Muscle of leg (tissue), 11 donors: ENCODE measurements around the gene TNFAIP3. TPM values are rescaled to one million over a fixed set of nuclear protein-coding genes. Genes with fewer than 3 reads are reported as not detected.
"Not testable (repeated sequence)": the region's sequence is repeated elsewhere in the genome, so short reads cannot be mapped to it uniquely, and the experiment has no call there.

Experiments
- DNase-seq: peaks from one replicate; pipeline ENCODE4 v3.0.0; 2013
- H3K27ac ChIP-seq: one replicate; pipeline ENCODE4 v1.5.1; 2013; ENCODE audit warnings: mild to moderate bottlenecking, low read length, control low read depth
- H3K27me3 ChIP-seq: one replicate; pipeline ENCODE4 v1.6.1; 2013; ENCODE audit warnings: low read length; ENCODE audit not compliant: control insufficient read depth, insufficient read depth
- H3K36me3 ChIP-seq: one replicate; pipeline ENCODE4 v1.6.1; 2013; ENCODE audit warnings: low read length; ENCODE audit not compliant: control insufficient read depth, insufficient read depth
- H3K4me1 ChIP-seq: one replicate; pipeline ENCODE4 v1.6.1; 2013; ENCODE audit warnings: low read length; ENCODE audit not compliant: control insufficient read depth, insufficient read depth
- H3K4me3 ChIP-seq: one replicate; pipeline ENCODE4 v1.5.1; 2013; ENCODE audit warnings: low read length, control low read depth
- H3K9me3 ChIP-seq: replicated peaks from 2 replicates; pipeline ENCODE4 v1.6.1; 2013; ENCODE audit warnings: low read depth, low read length; ENCODE audit not compliant: control insufficient read depth
- WGBS: methylation state at CpG from one replicate; pipeline ENCODE4 v1.1.5; 2013; ENCODE audit warnings: missing lambda C conversion rate; ENCODE audit not compliant: insufficient coverage; 5-methylcytosine and 5-hydroxymethylcytosine counted together
- polyA plus RNA-seq, 8 donors: library from polyadenylated mRNA; unstranded; fragments of 120-200 nt; gene quantifications; one replicate each; pipeline versions ENCODE4 v1.2.1 to v1.2.3, GENCODE V29; 2013; ENCODE audit warnings: inconsistent platforms in 1 of 8, low replicate concordance in 1 of 8; ENCODE audit not compliant: insufficient read length in 8 of 8, insufficient read depth in 1 of 8
- total RNA-seq: library from RNA; stranded (reverse); fragments of 120-200 nt; gene quantifications from one replicate; pipeline ENCODE4 v1.2.4, GENCODE V29; 2013

TNFAIP3 gene
- total and polyA plus RNA-seq, 9 donors: 6.6 to 14.7 (median 11.7) TPM

- no peaks in the 10 kb centered on the region for H3K9me3 ChIP-seq
- 40% methylated on average over 1 of the region's 7 CpGs for WGBS
- peaks cover 5% of the 10 kb centered on the region for H3K4me1 ChIP-seq
- no peak for DNase-seq
- peaks cover 38% of the 10 kb centered on the region for H3K36me3 ChIP-seq
- H3K27me3 ChIP-seq: no peaks in the 10 kb centered on the region
- H3K27ac ChIP-seq: no peak overlapping the region
- H3K4me3 ChIP-seq: no peak overlapping the region
Observed at GRCh38 chr6:137883400-137884148, 16.5 kb downstream of the TNFAIP3 start.

DNA sequence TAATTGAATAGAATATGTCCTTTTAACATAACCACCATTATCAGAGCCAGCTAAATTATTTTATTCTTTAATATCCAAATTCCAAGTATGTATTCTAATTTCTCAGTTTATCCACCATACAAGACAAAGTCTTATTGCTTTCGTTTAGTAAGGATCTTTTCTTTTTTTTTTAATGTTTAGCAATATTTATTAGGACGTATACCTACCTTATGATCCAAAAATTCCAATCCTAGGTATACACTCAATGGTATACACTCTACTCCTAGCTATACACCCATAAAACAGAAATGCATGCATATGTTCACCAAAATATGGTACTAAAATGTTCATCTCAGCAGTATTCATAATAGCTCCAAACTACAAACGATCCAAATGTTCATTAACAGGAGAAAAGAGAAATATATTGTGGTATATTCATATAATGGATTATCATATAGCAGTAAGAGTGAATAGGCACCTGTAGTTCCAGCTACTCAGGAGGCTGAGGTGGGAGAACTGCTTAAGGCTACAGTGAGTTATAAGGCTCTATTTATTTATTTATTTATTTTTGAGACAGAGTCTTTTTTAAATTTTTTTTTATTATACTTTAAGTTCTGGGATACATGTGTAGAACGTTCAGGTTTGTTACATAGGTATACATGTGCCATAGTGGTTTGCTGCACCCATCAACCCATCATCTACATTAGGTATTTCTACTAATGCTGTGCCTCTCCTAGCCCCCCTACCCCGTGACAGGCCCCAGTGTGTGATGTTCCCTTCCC, 17.3 kb downstream of the TNFAIP3 start:
- H3K27me3 ChIP-seq: no peaks in the 10 kb centered on the region
- DNase-seq: no peak
- WGBS: no CpG with 5 or more reads among the region's 5 CpGs
- no peaks in the 10 kb centered on the region for H3K9me3 ChIP-seq
- H3K27ac ChIP-seq: no peak overlapping the region
- no peak overlapping the region for H3K4me3 ChIP-seq
- peaks cover 31% of the 10 kb centered on the region for H3K36me3 ChIP-seq
- H3K4me1 ChIP-seq: no peaks in the 10 kb centered on the region

GRCh38 chr6:137884910-137885229, 17.8 kb downstream of the TNFAIP3 start:
- H3K9me3 ChIP-seq, H3K4me1 ChIP-seq, H3K27me3 ChIP-seq, DNase-seq, H3K4me3 ChIP-seq, H3K27ac ChIP-seq: not testable (repeated sequence)
- peaks cover 26% of the 10 kb centered on the region for H3K36me3 ChIP-seq

DNA sequence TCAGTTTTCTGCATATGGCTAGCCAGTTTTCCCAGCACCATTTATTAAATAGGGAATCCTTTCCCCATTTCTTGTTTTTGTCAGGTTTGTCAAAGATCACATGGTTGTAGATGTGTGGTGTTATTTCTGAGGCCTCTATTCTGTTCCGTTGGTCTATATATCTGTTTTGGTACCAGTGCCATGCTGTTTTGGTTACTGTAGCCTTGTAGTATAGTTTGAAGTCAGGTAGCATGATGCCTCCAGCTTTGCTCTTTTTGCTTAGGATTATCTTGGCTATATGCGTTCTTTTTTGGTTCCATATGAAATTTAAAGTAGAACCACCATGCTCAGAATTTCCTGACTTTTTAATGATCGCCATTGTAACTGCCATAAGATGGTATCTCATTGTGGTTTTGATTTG, 19.2 kb downstream of the TNFAIP3 start:
- not testable (repeated sequence) for H3K9me3 ChIP-seq, H3K27ac ChIP-seq, H3K4me1 ChIP-seq, H3K4me3 ChIP-seq, DNase-seq, H3K27me3 ChIP-seq
- WGBS: no CpG with 5 or more reads among the region's 3 CpGs
- peaks cover 12% of the 10 kb centered on the region for H3K36me3 ChIP-seq

DNA sequence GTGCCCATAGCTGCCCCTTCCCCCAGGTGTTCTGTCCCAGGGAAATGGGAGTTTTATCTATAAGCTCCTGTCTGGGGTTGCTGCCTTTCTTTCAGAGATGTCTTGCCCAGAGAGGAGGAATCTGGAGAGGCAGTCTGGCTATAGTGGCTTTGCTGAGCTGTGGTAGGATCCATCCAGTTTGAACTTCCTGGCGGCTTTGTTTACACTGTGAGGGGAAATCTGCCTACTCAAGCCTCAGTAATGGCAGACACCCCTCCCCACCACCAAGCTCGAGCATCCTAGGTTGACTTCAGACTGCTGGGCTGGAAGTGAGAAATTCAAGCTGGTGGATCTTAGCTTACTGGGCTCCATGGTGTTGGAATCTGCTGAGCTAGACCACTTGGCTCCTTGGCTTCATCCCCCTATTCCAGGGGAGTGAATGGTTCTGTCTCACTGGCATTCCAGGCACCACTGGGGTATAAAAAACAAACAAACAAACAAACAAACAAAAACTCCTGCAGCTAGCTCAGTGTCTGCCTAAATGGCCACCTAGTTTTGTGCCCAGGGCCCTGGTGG, 24.0 kb downstream of the TNFAIP3 start:
- WGBS: no CpG with 5 or more reads among the region's 2 CpGs
- Histone ChIP-seq H3K36me3 (no peaks in the 10 kb centered on the region), H3K9me3 (no peaks in the 10 kb centered on the region), H3K27me3 (no peaks in the 10 kb centered on the region), H3K27ac (no peak overlapping the region), H3K4me1 (no peaks in the 10 kb centered on the region), H3K4me3 (no peak overlapping the region)
- DNase-seq: no peak

- no peaks in the 10 kb centered on the region for H3K9me3 ChIP-seq
- H3K4me1 ChIP-seq: no peaks in the 10 kb centered on the region
- DNase-seq: no peak
- WGBS: no CpG with 5 or more reads among the region's 3 CpGs
- H3K4me3 ChIP-seq: no peak overlapping the region
- no peak overlapping the region for H3K27ac ChIP-seq
- no peaks in the 10 kb centered on the region for H3K27me3 ChIP-seq
- H3K36me3 ChIP-seq: no peaks in the 10 kb centered on the region
Observed at GRCh38 chr6:137892271-137892708, 25.2 kb downstream of the TNFAIP3 start.

DNA sequence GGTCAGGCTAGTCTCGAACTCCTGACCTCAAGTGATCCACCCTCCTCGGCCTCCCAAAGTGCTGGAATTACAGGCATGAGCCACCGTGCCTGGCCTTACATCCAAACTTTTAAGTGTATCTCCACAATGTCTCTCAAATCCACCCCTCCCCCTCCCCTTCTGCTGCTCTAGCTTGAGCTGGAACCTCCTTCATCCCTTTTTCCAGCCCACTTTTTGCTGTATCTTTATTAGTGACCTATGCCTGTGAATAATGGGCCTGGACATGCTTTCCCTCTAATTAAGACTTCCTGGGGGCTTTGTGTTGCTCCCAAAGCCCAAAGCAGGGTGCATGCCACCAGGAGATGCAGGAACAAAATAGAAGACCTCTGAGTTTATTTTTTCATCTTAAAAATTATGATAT, 26.1 kb downstream of the TNFAIP3 start:
- no peaks in the 10 kb centered on the region for H3K4me1 ChIP-seq
- WGBS: 89% methylated on average over 3 of the region's 3 CpGs
- no peaks in the 10 kb centered on the region for H3K9me3 ChIP-seq
- no peaks in the 10 kb centered on the region for H3K36me3 ChIP-seq
- no peak overlapping the region for H3K4me3 ChIP-seq
- H3K27me3 ChIP-seq: no peaks in the 10 kb centered on the region
- no peak overlapping the region for H3K27ac ChIP-seq
- DNase-seq: no peak

- no CpG with 5 or more reads among the region's 2 CpGs for WGBS
- Histone ChIP-seq H3K36me3 (no peaks in the 10 kb centered on the region), H3K27me3 (no peaks in the 10 kb centered on the region), H3K4me1 (no peaks in the 10 kb centered on the region), H3K27ac (no peak overlapping the region), H3K9me3 (no peaks in the 10 kb centered on the region), H3K4me3 (no peak overlapping the region)
- no peak for DNase-seq
Observed at GRCh38 chr6:137893726-137894125, 26.7 kb downstream of the TNFAIP3 start.

DNA sequence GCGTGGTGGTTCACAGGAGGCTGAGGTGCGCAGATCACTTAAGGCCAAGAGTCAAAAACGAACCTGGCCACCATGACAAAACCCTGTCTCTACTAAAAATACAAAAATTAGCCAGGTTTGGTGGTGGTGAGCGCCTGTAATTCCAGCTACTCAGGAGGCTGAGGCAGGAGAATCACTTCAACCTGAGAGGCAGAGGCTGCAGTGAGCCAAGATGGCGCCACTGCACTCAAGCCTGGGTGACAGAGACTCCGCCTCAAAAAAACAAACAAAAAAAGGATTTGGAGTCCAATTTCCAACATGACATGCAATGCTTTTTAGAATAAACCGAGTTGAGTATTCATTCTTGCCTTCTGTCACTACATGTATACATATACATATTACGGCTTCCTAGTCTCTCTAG, 27.3 kb downstream of the TNFAIP3 start:
- H3K4me1 ChIP-seq, H3K27me3 ChIP-seq, H3K27ac ChIP-seq, H3K4me3 ChIP-seq, H3K9me3 ChIP-seq, H3K36me3 ChIP-seq, DNase-seq: not testable (repeated sequence)
- WGBS: 88% methylated on average over 3 of the region's 8 CpGs

- no peaks in the 10 kb centered on the region for H3K4me1 ChIP-seq
- H3K4me3 ChIP-seq: no peak overlapping the region
- no peaks in the 10 kb centered on the region for H3K27me3 ChIP-seq
- no peak for DNase-seq
- H3K27ac ChIP-seq: no peak overlapping the region
- WGBS: no CpG with 5 or more reads among the region's 4 CpGs
- H3K36me3 ChIP-seq: no peaks in the 10 kb centered on the region
- H3K9me3 ChIP-seq: no peaks in the 10 kb centered on the region
Observed at GRCh38 chr6:137894779-137895385, 27.8 kb downstream of the TNFAIP3 start.
